ENCODE measurements around the gene RANBP10.

DNA sequence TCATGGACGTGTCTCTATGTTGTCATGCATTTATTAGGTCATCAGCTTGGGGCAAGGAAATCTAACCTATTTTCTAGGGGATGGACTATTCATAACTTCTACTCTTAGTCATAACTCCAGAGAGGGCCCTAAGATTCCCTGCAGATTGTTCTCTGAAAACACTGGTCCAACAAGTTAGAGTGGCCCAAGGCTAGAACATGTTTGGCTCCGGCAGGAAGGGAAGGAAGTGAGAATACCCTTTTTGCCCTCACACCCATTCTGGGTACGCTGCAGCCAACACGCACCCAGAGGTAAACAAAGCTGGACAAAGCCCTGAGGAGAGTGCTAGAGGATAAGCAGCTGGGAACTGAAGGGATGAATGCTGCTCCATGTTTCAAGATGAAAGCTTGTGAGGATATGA lies 129.8 kb downstream of the RANBP10 start:
- no peak for TF ChIP-seq EZH2phosphoT487 (IDR thresholded peaks at IDR 0.05; ENCODE audit: borderline replicate concordance, low read depth, low read length)
- TF ChIP-seq, protein P1, sequence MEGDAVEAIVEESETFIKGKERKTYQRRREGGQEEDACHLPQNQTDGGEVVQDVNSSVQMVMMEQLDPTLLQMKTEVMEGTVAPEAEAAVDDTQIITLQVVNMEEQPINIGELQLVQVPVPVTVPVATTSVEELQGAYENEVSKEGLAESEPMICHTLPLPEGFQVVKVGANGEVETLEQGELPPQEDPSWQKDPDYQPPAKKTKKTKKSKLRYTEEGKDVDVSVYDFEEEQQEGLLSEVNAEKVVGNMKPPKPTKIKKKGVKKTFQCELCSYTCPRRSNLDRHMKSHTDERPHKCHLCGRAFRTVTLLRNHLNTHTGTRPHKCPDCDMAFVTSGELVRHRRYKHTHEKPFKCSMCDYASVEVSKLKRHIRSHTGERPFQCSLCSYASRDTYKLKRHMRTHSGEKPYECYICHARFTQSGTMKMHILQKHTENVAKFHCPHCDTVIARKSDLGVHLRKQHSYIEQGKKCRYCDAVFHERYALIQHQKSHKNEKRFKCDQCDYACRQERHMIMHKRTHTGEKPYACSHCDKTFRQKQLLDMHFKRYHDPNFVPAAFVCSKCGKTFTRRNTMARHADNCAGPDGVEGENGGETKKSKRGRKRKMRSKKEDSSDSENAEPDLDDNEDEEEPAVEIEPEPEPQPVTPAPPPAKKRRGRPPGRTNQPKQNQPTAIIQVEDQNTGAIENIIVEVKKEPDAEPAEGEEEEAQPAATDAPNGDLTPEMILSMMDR (conservative IDR thresholded peaks at IDR 0.05; ENCODE audit: low read length), result no peak
